HG02642 (cell line): ENCODE measurements around the gene WDR86.

ENCODE experiments used
- ATAC-seq: cut with Tn5 transposase; IDR thresholded peaks from one replicate; pipeline ENCODE4 v1.9.1; 2021; ENCODE audit warnings: mild to moderate bottlenecking; ENCODE audit not compliant: unreplicated experiment, poor library complexity

Gene WDR86

DNA sequence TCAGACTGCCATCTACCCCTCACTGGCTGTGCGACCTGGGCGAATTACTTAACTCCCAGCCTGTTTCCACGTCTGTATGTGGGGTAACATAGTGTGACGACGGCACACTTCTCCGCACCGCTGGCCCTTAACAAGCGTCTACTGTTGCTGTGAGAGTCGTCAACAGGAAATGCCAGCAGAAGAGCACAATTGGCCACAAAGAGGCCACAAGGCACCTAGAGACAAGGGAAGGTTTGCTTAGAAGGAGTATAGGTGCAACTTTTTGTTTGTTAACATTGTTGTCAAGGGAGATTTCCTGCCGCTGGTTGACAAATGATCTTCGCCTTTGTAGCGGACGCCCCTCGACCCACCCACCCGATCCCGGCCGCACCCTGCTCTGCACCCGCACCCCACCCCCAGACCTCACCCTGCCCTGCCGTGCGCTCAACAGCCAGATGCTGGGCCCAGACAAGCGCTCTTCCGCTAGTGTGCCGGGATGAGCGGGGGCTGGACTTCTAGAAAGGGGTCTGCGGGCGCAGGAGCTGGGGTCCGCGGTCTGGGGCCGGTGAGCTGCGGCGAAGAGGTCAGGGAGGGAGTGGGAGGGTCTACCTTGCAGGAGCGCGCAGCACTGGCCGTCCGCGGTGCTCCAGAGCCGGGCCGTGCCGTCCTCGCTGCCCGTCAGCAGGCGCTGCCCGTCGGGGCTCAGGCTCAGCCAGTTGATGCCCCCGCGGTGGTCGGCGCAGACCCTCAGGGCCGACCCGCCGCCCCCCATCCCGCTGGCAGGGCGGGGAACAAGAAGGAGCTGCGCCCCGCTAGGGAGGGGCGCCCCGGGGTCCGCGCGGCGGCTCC lies 785 bp downstream of the WDR86 start:
- ATAC-seq = no peak

DNA sequence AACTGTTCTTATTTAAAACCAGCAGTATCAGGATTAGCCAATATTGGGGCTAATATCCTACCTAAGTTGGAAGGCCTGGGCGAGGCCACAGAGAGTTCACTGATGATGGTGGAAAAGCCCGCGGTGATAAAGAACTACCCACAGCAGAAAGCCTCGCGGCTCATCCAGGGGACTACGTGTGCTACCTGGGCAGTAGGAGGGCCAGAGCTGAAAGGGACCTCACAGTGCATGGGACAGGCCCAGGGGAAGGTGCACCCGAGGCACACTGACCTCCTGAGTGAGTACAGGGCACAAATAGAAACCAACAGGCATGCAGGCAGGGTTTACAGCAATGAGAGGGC lies 1.4 kb downstream of the WDR86 start:
- no peak for ATAC-seq

DNA sequence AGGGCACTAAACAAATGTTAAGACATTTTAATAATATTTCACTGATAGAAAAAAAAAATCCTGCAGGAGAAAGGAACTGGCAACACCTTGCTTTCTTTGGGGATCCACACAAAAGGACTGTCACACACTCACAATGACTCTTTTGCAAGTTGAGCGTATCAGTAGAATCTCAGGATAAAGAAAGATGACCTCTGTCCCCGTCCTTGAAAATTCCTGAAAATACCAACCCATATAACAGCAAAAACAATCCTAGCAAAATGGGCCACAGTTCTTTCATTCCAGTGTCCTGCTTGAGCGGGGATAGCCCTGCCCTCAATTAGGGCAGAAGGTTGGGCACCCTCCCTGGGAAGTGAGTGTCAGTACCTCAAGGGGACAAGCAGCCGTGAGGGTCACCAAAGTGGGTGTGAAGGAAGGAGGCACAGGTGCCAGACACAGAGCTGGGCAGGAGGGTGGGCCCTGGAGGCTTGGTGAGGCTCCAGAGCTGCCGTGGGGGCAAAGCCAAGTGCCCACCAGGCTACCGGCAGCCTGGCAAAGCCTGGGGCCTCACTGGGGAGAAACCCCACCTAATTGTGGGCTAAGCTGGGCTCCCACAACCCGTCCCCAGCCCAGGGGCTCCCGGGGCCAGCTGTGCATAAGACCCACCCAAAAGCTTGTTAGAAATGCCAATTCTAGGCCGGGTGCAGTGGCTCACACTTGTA lies 2.8 kb downstream of the WDR86 start:
- ATAC-seq = no peak

DNA sequence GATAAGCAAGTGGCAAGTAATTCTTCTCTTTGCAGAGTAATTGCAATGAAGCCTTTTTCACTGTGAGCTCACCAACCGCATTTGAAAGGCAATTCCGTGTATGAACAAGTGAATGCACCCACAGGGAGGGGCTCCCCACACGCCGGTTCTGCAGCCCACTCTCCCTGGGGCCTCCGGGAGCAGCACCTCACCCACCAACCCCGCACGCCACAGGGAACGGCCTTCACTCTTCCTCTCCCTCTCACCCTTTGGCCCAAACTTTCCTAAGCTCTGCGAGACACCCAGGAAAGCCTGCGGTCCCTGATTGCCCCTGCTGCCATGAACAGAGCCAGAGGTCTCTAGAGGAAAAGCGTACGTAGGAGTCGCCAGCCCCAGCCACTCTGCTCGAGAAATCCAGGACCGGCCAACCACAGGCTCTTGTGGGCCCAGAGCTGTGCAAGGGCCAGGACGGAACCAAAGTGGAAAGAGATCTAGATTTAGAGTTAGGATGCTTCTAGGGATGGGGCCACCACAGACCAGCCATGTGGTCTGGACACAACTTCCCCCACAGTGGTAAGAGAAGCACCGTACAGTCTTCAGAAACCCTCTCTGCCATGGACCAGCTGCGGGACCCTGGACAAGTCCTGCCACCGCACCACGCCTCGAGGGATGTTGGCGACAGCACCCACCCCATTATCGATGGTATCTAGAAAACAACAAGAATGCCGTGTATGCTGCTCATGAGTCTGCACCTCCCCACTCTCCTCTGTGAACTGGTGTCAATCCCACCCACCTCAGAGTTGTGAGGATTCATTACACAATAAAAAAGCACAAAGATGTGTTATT lies 3.6 kb downstream of the WDR86 start:
- ATAC-seq = no peak

DNA sequence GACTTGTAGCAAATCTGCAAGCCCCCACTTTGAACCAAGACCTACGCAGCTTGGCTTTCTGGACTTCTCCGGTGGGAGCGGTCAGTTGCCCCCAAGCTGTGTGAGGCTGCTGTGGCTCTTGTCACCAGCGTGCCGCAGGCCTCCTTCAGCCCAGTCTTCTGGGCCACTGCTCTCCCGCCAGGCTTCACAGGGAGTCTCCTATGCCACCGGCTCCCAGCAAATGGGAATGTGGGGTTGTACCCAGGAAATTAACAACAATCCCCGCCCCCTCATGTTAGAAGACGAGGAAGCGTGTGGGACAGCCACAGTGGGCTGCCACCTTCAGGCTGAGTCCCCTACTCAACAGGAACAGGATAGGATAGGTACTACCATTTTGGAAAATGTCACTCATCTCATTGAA lies 4.2 kb downstream of the WDR86 start:
- ATAC-seq = no peak

DNA sequence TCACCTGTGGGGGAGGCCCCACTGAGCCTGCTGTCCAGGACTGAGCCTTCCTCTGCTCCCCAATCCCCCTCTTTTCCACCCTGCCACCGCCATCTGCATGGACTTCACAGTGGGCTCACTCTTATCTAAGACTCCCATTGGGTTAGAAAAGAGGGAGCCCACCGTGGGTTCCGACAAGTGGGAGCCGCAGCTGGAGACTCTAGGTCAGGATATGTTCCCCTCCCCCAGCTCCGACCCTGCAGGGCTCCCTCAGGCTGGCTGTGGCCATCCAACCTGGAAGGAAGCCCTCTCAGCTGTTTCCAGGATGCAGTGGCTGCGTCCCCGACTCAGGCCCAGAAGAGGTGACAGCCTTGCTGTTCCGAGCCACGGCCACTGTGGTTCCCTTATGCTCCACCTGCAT lies 4.8 kb downstream of the WDR86 start:
- ATAC-seq = no peak

DNA sequence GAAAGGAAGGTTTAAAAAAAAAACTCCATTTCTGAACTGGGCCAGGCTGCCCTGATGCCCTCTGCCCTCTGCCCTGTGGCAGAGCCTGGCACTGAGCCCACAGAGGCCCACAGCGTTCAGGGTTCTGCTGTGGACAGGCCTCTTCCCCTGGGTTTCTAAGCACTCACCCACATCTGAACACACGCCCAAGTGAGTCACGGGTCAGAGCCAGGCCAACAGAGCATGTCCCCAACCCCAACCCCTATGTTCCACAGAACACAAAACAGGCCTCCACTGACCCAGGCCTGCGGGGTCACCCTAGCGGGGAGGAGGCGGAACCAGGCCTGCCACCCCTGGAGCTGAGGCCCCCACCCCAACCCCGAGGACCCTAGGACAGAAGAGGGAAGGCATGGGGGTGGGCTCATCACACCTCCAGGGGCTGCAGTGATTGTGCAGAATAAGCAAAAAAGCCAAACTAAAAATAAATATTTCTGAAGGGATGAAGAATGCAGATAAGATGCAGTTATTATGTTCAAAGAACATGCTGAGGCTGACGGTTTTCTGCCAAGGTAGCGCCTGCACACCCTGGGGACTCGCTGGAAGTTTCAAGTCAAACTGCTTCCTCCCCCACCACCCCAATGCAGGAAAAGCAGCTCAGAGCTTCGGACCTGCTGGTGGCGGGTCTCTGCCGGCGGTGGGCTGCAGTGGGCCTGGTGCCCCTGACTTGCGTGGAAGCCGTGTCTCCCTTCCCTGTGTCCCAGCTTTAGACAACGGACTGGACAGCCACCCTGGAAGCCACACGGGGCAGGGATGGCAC lies 5.4 kb downstream of the WDR86 start:
- ATAC-seq = no peak

DNA sequence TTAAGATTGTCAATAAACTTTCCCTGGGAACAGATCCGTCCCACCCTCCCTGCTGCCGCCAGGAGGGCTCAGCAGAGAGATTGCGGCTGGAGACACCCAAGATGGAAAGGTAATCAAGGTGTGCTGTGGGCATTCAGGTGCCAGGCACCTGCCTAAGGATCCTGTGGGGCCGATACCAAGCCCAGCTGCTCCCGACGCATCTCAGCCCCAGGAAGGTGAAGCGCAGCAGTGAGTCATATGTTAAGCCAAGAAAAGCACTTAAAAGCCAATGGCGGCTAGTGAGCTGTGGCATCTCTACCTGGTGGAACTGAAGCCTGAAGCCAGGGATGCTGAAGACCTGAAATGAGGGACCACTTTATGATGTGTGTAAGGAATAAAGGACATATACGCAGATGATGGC lies 6.1 kb downstream of the WDR86 start:
- no peak for ATAC-seq

DNA sequence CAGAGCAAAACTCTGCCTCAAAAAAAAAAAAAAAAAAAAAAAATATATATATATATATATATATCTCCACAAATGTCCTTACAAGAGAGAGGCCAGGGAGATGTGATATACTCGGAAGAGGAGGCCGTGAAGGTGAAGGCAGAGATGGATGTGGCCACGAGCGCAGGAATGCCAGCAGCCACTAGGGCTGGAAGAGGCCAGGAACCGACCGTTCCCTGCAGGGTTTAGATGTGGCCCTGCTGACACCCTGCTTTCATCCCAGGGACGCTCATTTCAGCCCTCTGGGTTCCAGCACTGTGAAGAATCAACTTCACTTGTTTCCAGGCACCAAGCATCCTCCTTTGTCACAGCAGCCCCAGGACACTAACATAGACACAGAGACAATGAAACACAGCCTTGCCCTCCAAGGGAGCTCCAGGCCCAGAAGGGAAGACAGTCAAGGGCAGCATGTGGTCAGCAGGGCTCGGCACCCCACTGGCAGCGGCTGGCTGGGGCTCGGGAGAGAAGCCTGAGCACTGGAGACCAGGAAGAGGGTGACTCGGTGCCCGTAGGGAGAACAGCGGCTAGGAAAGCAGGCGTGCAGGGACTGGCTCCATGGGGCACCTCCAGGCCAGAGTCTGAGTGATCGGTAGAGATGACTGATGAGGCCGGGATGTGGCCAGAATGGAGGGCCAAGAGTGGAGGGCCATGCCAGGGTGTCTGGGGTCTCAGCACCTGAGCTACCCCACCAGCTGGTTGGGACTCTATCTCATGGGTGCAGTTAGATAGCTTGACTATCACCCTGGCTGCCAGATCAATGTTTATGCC lies 7.6 kb downstream of the WDR86 start:
- no peak for ATAC-seq

DNA sequence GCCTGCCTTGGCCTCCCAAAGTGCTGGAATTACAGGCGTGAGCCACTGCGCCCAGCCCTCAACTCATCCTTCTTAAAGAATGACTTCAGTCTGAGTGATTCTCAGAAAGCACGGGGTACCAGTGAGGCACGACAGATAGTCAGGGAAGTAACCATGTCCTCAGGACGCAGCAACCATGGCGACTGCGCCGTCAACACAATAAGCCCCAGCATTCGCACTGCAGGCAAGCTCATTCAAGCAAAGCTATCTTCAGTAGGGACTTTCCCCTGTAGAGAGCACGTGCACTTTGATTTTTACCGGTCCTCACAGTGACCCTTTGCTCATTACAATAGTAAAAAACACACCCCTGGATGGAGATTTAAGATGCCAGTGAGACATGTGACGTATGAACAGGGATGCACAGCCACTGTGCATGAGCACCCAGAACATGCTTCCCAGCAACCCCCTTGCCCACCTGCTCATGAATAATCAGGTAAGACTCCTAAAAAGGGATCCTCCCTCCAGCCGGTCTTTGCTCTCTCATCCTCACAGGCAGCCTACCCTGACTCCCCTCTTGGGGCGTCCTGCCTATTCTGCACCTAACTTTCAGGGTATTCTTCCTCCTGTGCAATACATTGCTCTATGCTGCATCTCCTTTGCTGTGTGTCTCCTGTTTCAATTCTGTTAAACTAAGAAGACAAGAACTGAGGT lies 9.1 kb downstream of the WDR86 start:
- ATAC-seq = peak; percentile 76

DNA sequence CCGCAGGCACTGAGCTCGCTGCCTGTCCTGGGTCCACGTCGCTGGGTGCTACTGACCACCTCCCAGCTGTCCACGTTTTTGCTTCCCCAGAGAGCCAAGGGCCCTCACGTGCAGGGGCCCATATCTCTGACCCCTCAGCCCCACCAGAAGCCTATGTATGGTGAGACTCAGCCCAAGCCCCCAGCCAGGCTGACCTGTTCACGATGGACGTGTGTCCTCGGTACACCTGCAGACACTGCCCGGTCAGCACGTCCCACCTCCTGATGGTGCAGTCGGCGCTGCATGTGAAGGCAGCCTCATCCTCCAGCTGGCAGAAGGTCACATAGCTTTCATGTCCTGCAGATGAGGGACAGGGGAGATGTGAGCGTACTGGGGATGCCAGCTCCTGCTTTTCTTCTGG lies 9.9 kb downstream of the WDR86 start:
- ATAC-seq = no peak

DNA sequence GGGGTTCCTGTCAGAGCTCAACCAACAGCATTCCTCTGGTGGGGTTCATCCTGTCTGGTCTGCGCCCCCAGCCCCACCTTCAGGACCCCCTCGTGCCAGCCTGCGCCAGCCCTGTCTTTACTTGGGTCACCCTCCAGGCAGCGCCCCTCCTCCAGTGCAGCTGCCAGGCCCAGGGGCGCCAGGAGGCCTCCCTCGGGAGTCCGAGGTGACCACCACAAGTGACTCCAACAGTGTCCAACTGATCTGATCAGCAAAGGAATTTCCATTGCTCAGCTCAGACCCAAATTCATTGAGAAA lies 10.6 kb downstream of the WDR86 start:
- no peak for ATAC-seq

DNA sequence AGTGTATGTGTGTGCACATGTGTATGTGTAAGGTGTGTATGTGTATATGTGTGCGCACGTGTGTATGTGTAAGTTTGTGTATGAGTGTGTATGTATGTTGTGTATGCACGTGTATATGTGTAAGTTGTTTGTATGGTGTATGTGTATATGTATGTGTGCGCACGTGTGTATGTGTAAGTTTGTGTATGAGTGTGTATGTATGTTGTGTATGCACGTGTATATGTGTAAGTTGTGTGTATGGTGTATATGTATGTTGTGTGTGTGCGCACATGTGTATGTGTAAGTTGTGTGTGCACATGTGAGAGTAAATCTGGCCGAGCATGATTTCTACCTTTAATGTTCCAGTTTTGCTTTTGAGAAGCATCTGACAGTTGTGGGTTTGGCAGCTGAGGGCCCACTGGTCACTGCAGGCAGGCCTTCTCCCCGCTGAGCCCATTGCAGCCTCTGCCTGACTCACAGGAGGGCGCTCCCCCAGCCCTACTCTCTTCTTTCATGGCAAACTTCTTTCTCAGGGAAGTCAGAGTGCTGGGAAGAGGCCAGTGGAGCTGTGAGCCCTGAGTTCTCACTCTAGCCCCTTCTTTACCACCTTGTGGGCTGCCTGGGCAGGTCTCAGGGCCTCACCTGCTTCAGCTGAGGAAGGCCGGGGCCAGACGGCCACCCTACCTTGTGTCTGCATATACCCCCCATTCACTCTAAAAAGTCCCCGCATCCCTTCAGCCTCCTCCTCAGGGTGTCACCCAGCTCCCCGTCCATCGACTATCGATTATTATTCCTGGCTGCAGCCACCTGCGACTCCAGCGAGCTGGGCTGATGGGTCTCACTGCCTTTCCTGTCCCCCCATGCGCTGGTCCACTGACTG lies 11.2 kb downstream of the WDR86 start:
- no peak for ATAC-seq

DNA sequence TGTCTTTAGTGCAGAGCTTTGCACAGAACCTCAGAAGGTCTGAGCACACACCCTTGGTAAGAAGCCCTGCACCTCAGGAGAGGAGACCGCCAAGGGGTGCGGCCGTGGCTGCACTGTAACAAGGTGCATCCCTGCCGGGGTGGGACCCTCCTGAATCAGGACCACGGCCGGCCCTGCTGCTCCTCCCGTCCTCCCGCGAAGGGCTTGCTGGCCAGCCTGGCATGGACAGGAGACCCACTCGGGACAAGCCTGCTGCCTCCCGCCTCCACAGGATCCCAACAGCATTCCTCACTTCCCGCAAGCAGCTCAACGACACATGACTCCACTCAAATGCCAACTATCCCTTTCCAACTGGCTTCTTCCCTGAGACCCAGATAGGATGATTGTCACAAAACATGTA lies 12.8 kb downstream of the WDR86 start:
- no peak for ATAC-seq

DNA sequence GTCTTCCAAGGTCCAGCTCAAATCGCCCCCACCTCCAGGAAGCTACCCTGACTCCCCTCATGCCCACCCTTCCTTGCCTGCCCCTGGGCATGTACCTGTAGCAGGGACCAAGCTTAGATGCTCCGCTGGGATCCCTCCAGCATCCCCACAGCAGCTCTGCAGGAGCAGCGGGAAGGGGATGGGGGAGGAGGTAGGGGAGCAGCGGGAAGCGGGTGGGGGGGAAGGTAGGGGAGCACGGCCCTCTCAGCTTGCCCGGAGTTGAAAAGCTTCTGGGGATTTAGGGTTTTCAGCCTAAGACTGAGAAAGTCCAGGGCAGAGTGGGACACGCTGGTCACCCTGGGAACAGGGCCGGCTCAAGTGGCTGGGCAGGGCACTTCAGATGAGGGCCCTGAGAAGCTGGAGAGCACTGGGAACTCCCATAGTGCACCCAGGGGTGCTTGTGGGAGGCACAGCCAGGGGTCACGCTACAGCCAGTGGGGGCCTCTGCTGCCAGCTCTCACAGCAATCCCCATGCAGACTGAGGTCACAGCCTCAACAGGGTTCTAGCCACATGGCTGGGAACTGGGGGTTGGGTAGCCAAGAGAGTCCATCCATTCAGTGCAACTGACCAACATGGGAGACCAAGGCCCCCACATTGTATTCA lies 13.4 kb downstream of the WDR86 start:
- ATAC-seq = no peak

DNA sequence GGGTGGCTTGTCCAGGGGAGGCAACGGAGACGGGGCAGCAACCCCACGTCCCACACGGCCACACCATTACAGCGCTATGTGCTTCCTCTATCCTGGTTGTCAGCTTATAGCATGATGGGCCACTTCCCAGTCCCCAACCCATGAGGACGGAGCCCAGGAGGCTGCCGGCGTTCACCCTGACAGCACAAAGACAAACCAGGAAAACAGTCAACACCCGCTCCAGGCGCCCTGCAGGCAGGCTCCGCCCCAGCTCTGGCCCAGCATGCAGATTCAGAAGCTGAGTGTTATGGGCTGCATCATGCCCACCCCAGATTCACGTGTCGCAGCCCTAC lies 14.8 kb downstream of the WDR86 start:
- ATAC-seq = no peak

DNA sequence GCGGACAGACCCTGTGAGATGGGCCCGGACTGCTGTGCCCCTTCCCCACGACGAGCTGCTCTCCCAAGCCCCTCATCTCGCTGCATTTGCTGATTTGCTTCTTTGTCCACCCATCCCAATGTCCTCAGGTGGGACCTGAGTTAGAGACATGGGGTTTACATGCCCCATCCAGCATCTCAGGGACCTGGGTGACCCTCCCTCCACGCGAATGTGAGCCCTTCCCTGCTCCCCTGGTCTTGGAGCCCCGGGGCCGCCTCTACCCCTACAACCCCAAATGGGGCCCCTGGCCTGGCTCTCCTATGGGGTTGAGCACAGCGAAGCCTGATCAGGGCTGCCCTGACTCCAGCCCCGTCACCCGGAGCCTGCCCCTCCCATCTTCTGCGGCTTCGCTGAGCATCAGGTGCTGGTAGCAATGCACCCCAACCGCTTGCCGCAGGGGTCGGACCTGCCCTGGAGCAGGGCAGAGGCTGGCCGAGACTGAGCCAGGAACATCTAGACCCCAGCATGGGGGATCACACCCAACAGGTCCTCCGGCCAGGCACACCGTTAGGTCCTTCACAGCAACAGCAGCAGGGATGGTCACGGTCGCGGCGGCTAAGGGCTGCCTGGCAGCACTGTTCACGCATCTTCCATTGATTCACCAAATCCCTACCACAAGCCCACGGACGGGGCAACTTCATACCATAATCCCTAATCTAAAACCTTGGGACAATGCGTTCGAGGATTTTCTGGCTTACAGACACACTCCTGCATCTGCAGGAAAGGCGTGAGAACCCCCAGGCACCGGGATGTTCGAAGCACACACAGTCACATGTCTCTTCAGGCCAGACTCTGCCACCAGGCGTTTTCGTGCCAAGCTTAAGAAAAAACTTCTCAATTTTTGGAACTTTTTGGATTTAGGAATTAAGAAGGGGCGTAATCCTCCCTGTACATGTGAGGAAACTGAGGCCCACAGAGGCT lies 15.5 kb downstream of the WDR86 start:
- ATAC-seq = no peak
